GM19023 (cell line): ENCODE results near the gene PHF23.
A peak's percentile ranks its signal among the peaks of the same experiment; 100 is the strongest.

Experiments
- ATAC-seq: cut with Tn5 transposase; IDR thresholded peaks from one replicate; pipeline ENCODE4 v1.9.1; 2021; ENCODE audit warnings: mild to moderate bottlenecking, moderate library complexity; ENCODE audit not compliant: unreplicated experiment

Gene PHF23

DNA sequence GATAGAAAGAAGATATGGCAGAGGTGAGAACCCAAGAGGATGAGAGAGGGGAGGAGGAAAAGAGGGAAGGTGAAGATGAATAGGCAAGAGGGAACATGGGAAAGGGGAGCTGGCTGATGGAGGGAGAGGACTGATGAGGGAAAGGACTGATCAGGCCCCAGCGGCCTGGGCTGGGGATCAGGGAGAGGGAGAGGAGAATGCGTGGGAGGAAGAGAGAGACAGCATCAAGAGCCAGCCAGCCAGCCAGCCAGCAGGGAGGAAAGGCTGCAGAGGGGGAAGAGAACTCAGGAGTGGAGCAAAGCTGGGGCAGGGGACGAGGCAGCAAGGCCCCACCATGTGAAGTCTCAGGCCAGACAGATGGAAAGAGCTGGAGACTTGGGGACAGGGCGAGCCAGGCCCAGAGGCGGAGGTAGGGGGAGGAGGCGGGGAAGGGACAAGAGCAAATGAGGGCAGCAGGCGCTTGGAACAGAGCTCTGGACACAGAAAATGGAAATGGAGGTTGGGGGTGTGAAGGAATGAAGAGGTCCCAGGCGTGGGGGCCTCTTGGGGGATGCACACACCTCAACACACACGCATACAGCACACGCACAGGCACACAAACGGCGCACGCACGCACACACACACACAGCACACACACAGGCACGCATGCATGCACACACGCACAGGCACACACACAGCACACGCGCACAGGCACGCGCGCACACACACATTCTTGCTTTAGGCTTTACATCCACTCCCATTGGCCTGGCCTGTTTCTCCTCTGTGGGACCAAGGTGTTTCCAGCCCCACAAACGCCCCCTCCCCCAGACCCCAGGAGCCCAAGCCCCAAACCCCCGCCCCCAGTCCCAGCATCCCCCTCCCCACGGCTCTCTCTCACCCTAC is 31.9 kb downstream of the PHF23 start:
- ATAC-seq: no peak

GRCh38 chr17:7205561-7205960 is 33.7 kb downstream of the PHF23 start:
- no peak for ATAC-seq

DNA sequence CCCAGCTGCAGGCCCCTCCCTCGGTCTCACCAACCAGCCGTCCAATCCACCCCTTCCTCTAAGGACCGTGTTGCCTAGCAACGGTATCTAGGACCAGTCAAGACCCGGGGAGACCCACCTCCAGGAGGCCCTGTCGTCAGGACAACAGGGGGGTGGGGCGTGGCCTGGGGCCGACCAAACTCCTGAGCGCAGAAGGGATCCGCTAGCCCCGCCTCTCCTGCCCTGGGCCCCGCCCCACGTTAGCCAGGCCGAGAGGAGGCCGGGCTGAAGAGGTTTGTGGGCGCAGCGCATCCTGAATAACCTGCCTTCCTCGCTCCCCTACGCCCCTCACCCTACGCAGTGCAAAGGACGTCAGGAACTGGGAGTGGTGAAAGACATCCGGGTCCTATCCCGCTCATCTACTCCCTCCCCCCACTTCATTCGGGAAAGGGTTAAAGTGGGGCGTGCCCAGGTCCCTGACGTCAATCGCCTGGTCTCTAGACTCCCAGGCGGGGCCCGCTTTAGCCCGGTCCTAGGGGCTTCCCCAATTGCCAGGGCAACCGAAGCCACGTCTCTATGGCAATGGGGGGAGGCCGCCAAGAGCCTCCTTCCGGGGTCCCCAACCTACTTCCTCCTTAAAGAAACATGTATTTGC is 34.3 kb downstream of the PHF23 start:
- peak; percentile 81 for ATAC-seq

DNA sequence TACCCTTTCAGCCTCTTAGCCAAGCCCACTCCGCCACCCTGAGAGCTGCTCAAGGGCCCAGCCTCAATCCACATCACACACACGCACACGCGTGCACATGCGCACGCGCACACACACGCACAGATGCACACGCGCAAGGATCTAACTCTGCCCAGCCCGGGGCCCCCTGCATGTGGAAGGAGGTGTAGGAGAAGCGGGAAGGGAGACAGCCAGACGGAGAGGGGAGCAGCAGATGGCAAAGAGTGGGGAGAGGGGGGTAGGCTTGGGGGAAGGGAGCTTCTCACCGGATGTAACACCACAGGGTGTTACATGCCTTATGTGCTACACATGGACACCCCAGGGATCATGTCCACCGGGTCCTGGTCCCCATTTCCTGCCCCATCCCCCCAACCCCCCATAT is 34.9 kb downstream of the PHF23 start:
- no peak for ATAC-seq

DNA sequence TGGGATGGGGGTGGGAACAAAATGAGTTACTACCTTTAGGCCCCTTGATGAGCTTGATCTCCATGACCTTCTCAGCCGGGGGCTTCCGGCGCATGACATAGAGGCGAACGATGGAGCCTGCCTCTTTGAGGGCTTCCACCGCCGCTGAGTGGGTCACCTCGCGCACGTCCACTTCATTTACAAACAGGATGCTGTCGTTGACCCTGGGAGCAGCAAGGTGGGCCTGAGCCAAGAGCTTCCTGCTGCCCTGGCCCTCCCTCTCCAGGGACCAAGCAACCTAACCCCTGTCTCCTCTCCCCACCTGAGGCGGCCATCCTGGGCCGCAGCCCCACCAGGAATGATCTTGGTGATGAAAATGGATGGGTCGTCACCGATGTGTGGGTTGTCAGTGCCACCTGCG is 35.9 kb downstream of the PHF23 start:
- no peak for ATAC-seq

DNA sequence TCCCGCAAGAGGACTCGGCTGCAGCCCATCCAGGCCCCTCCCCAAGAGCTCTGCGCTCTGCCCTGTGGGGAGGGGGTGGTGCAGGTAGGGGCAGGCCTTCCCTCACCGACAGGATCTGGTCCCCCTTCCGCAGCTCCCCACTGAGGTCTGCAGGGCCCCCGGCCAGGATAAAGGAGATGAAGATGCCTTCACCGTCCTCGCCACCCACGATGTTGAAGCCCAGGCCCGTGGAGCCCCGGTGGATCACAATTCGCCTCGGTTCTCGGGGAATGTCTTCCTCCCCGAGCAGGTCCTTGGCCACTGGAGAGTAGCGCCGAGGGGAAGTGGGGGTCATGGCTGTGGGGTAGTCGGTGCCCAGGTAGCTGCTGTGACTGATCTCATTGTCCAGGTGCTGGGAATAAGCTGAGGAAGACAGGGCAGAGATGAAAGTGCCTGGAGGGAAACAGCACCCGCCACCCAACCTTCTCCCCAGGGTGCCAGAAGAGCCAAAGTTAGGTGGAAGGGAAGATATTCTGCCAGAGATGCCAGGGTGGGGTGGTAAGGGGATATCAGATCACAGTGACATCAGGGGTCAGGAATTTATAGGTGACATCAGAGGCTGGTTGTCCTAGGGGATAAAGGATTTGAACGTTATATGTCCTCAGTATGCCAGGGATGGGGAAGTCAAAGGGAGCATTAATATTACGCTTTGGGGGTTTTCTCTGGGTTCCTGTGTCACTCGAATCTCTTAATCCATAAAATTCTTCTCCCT is 42.4 kb downstream of the PHF23 start:
- no peak for ATAC-seq

GRCh38 chr17:7195971-7196370 is 43.3 kb downstream of the PHF23 start:
- no peak for ATAC-seq

DNA sequence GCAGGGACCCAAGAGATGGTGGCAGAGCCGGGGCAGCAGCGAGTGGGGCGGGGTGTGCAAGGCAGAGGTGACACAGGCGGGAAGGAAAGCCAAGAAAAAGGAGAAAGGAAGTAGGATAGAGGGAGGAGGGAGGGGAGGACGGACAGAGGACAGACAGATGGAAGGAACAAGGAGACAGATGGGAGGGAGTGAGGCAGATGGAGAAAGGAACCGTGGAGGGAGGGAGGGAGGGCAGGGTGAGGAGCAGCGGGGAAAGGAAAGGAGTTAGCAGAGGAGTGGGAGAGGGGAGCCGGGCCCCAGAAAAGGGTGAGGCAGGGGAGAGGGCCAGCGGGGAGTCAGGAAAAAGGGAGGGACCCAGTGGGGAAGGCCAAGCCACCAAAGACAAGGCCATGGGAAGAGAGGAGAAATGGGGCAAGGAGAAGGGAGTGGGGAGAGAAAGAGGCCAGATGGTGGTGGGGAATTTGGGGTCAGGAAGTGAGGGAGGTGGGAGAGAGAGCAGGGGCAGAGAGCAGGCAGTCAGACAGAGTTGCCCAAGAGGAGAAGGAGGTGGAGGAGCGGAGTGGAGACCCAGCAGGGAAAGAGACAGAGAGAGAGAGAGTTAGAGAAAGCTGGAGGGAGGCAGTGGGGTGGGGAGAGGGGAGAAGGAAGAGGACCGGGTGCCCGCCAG is 46.9 kb downstream of the PHF23 start:
- ATAC-seq: no peak

DNA sequence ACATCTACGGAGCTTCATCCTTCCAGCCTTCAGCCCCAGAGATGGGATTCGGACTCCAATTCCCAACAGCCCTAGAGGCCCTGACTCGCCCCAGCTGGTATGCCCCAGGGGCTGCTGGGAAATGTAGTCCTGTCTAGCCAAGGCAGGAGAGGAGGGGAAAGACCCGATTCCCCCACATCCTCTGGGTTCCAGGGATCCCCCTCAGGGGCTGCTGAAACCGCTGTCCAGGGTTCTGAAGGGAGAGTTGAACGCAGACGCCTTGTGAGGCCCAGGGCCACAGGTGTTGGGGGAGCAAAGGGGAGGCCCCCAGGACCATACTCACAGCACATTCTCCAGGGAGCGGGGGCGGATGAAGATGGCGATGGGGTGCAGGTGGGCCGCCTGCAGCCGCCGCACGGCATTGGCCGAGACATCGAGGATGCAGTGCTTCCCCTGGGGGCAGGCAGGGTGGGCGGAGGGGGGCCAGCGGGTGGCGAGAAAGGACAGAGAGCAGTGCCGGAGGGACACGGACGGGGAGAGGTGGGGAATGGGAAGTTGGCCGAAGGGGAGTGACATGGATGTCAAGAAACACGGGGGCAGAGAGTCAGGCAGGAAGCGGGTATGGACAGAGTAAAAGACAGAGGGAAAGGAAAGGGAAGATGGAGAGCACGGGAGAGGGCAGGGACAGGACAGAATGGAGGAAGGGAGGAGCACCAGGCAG is 47.5 kb downstream of the PHF23 start:
- ATAC-seq: no peak

DNA sequence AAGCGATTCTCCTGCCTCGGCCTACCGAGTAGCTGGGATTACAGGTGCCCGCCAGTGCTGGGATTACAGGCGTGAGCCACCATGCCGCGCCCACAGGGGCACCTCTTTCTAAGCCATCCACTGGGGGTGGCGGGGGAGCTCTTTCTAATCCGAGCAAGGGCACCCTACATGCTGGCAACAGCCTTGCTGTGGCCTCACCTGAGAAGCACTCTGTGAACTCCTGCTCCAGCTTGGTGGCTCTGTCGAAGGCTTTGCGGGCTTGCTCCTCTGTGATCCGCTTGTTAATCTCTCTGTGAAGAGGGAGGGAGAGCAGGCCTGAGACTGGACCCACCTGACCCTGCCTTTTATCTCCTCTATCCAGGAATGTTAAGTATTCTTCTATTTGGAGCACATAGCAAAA is 48.2 kb downstream of the PHF23 start:
- ATAC-seq: no peak

GRCh38 chr17:7190276-7190917 is 48.9 kb downstream of the PHF23 start:
- ATAC-seq: no peak

DNA sequence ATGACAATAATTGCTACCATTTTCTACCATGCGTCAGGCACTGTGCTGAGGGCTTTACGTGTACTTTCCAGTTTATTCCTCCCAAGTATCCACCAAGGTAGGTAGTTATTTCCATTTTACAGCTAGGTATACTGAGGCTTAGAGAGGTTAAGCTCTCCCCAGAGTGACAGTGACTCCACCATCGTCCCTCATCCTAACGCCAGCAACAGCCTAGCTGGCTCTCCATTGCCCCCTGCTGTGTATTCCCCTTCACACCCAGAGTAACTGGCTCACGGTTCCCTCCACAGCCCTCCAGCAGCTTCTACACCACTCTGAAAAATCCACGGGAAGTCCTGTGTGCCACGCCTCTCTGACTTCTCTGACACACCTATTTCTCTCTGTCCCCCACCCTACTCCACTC is 53.0 kb downstream of the PHF23 start:
- ATAC-seq: no peak
